HCT116 (cell line): ENCODE data around the gene EMILIN1. TPM values are rescaled to one million over a fixed set of nuclear protein-coding genes. Genes with fewer than 3 reads are reported as not detected.

Experiments
- ATAC-seq: fragments of 200-7000 bp; cut with Tn5 transposase; 2 replicates; pipeline ENCODE4 v1.9.1; 2020; ENCODE audit warnings: mild to moderate bottlenecking, moderate library complexity
- BruUV-seq: library from RNA; stranded (reverse); fragments of 400-500 nt; replicated peaks from 2 replicates; lab custom pipeline; 2021; lab: Mats Ljungman, UMichigan
- CTCF ChIA-PET: fragments of 300-600 bp; sonication (Branson Sonifier 250); formaldehyde crosslinking; loops from one replicate; lab custom pipeline; 2021; ENCODE audit warnings: antibody characterized with exemption; lab: Charles Lee
- POLR2A ChIA-PET: fragments of 300-600, 350-600 bp; sonication (Branson Sonifier 250); formaldehyde crosslinking; loops from one replicate; lab custom pipeline; 2021; ENCODE audit warnings: antibody characterized with exemption; lab: Charles Lee
- RAD21 ChIA-PET, 2 experiments: fragments of 300-600 bp; sonication (Branson Sonifier 250); formaldehyde crosslinking; loops; one replicate each; lab custom pipeline; 2023; ENCODE audit warnings: low total read pairs in 2 of 2; ENCODE audit not compliant: uncharacterized antibody in 2 of 2, unreplicated experiment in 2 of 2, low non-redundant PET in 1 of 2; lab: Charles Lee
- DNase-seq: peaks from one replicate; pipeline ENCODE4 v3.0.0-alpha.2; 2010; ENCODE audit warnings: low read depth, low spot score
- H2AFZ ChIP-seq: fragments of 200-600 bp; shearing (Covaris generic), sonication (generic); 2 replicates; pipeline ENCODE4 v1.6.1; 2017; ENCODE audit warnings: low read depth, mixed run types, mixed read lengths, antibody characterized with exemption, low read length; ENCODE audit not compliant: poor library complexity, severe bottlenecking
- H3K27ac ChIP-seq: 2 replicates; pipeline ENCODE4 v1.5.1; 2012; ENCODE audit warnings: low read depth, low read length
- H3K27me3 ChIP-seq: fragments of 200-600 bp; sonication (generic); 2 replicates; pipeline ENCODE4 v1.6.1; 2016; ENCODE audit warnings: mixed run types, low read length, mixed read lengths; ENCODE audit not compliant: insufficient read depth
- H3K36me3 ChIP-seq, 2 experiments: fragments of 200-500 bp in 1 of 2; fragments of 200-600 bp in 1 of 2; sonication (Bioruptor generic) in 1 of 2; sonication (generic) in 1 of 2; 2 replicates each; pipeline versions ENCODE4 v1.5.1 to v1.6.1; 2014 to 2016; ENCODE audit warnings: low read length in 2 of 2, inconsistent platforms in 1 of 2, mixed read lengths in 1 of 2, mixed run types in 1 of 2; ENCODE audit not compliant: insufficient read depth in 2 of 2, control insufficient read depth in 1 of 2
- H3K4me1 ChIP-seq, 2 experiments: fragments of 200-600 bp in 1 of 2; sonication (generic) in 1 of 2; 2 replicates each; pipeline versions ENCODE4 v1.5.1 to v1.6.1; 2012 to 2017; ENCODE audit warnings: low read length in 2 of 2, inconsistent platforms in 1 of 2, mild to moderate bottlenecking in 1 of 2, mixed read lengths in 1 of 2, mixed run types in 1 of 2, moderate library complexity in 1 of 2; ENCODE audit not compliant: insufficient read depth in 2 of 2, control insufficient read depth in 1 of 2
- H3K4me2 ChIP-seq: fragments of 200-600 bp; sonication (generic); 2 replicates; pipeline ENCODE4 v1.6.1; 2017; ENCODE audit warnings: mixed run types, low read length, mixed read lengths
- H3K4me3 ChIP-seq, 2 experiments: fragments of 200-600 bp in 1 of 2; sonication (generic) in 1 of 2; replicated peaks in 1 of 2; 2 replicates each; pipeline ENCODE4 v1.5.1; 2011 to 2016; ENCODE audit warnings: low read length in 2 of 2, control low read depth in 1 of 2, low read depth in 1 of 2, mild to moderate bottlenecking in 1 of 2, mixed read lengths in 1 of 2, mixed run types in 1 of 2
- H3K79me2 ChIP-seq: fragments of 200-600 bp; sonication (generic); 2 replicates; pipeline ENCODE4 v1.6.1; 2017; ENCODE audit warnings: mild to moderate bottlenecking, mixed run types, low read length, moderate library complexity, mixed read lengths; ENCODE audit not compliant: insufficient read depth
- H3K9ac ChIP-seq: fragments of 200-600 bp; sonication (generic); 2 replicates; pipeline ENCODE4 v1.6.1; 2016; ENCODE audit warnings: low read length, mixed read lengths
- H3K9me2 ChIP-seq: fragments of 200-600 bp; sonication (generic), shearing (Covaris generic); 2 replicates; pipeline ENCODE4 v1.6.1; 2017; ENCODE audit warnings: mixed run types, mild to moderate bottlenecking, moderate library complexity; ENCODE audit not compliant: insufficient read depth
- H3K9me3 ChIP-seq, 2 experiments: fragments of 200-500 bp in 1 of 2; fragments of 200-600 bp in 1 of 2; sonication (Bioruptor generic) in 1 of 2; sonication (generic) in 1 of 2; 2 replicates each; pipeline ENCODE4 v1.6.1; 2014 to 2017; ENCODE audit warnings: low read length in 2 of 2, mixed read lengths in 2 of 2, inconsistent platforms in 1 of 2, low read depth in 1 of 2, mild to moderate bottlenecking in 1 of 2, mixed run types in 1 of 2, moderate library complexity in 1 of 2; ENCODE audit not compliant: control insufficient read depth in 1 of 2, insufficient read depth in 1 of 2
- H4K20me1 ChIP-seq: fragments of 200-600 bp; sonication (generic), shearing (Covaris generic); 2 replicates; pipeline ENCODE4 v1.6.1; 2017; ENCODE audit warnings: mixed run types, mild to moderate bottlenecking, moderate library complexity; ENCODE audit not compliant: insufficient read depth
- CEBPB ChIP-seq: IDR thresholded peaks from 2 replicates; pipeline ENCODE4 v1.6.1; 2012; ENCODE audit warnings: low read depth
- EGR1 ChIP-seq: IDR thresholded peaks from 2 replicates; pipeline ENCODE4 v1.6.1; 2012; ENCODE audit warnings: low read depth
- ELF1 ChIP-seq: IDR thresholded peaks from 2 replicates; pipeline ENCODE4 v1.6.1; 2012; ENCODE audit warnings: low read depth, borderline replicate concordance
- EZH2 ChIP-seq: fragments of 200-600 bp; sonication (generic); IDR thresholded peaks from 2 replicates; pipeline ENCODE4 v1.6.1; 2017; ENCODE audit warnings: antibody characterized with exemption, mixed run types
- EZH2phosphoT487 ChIP-seq: fragments of 200-600 bp; IDR thresholded peaks from 2 replicates; pipeline ENCODE4 v1.6.1; 2018; ENCODE audit warnings: antibody characterized with exemption, borderline replicate concordance
- SRF ChIP-seq: IDR thresholded peaks from 2 replicates; pipeline ENCODE4 v1.6.1; 2012; ENCODE audit warnings: low read depth
- TCF7L2 ChIP-seq: IDR thresholded peaks from 2 replicates; pipeline ENCODE4 v1.7.0; 2011; ENCODE audit warnings: borderline replicate concordance, inconsistent platforms; ENCODE audit not compliant: insufficient read depth, insufficient read length; ENCODE audit errors: extremely low read depth
- YY1 ChIP-seq: IDR thresholded peaks from 2 replicates; pipeline ENCODE4 v1.6.1; 2011; ENCODE audit warnings: low read length, low read depth, moderate library complexity, mild to moderate bottlenecking; ENCODE audit not compliant: insufficient replicate concordance; ENCODE audit errors: extremely low read depth
- intact Hi-C: fragments of 100-400 bp; cut with micrococcal nuclease; formaldehyde crosslinking; loops from 2 replicates; pipeline ENCODE4 v1.10.0; 2022
- total RNA-seq: library from RNA; stranded (reverse); gene quantifications from one replicate; pipeline ENCODE4 v1.2.1, GENCODE V29; 2021; ENCODE audit not compliant: unreplicated experiment
- TF ChIP-seq, protein P1 (sequence below), 3 experiments: fragments of 200-600 bp in 1 of 3; sonication (generic) in 1 of 3; IDR thresholded peaks in 2 of 3; conservative IDR thresholded peaks in 1 of 3; 2 replicates each; pipeline ENCODE4 v1.5.1; 2012 to 2017; ENCODE audit warnings: low read depth in 2 of 3, low read length in 2 of 3, antibody characterized with exemption in 1 of 3, borderline replicate concordance in 1 of 3, control low read depth in 1 of 3, mild to moderate bottlenecking in 1 of 3, mixed read lengths in 1 of 3, mixed run types in 1 of 3, moderate library complexity in 1 of 3; ENCODE audit not compliant: insufficient read depth in 1 of 3
- TF ChIP-seq, protein P2 (sequence below): IDR thresholded peaks from 2 replicates; pipeline ENCODE4 v1.6.1; 2012; ENCODE audit warnings: low read depth

Gene EMILIN1
- total RNA-seq, 1 experiment from 2014 or later: 0.59 TPM

DNA sequence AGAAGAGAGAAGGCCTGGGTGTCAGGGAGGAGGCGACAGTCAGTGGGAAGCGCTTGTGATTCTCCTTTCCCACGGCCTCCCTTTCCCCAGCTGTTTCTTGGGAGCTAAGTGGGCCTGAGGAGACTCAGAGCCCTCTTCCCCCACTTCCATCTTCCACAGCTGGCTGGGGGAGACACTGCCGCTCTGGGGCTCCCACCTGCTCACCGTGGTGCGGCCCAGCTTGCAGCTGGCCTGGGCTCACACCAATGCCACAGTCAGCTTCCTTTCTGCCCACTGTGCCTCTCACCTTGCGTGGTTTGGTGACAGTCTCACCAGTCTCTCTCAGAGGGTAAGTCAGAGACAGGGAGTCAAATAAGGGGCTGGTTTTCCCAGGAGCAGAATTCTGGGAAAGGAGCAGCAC lies 38.5 kb upstream of the EMILIN1 start:
- BruUV-seq: no TSS peak
- POLR2A ChIA-PET: no interaction called here
- no peak overlapping the region for H3K9ac ChIP-seq

More for the DNA sequence above, 38.5 kb upstream of the EMILIN1 start:
- Histone ChIP-seq H3K27ac (no peak overlapping the region), H3K4me2 (no peak overlapping the region), H3K27me3 (no peaks in the 10 kb centered on the region), H2AFZ (no peak overlapping the region)
- TF ChIP-seq EZH2: no peak
- TF ChIP-seq ELF1: no peak
- TF ChIP-seq, protein P1, sequence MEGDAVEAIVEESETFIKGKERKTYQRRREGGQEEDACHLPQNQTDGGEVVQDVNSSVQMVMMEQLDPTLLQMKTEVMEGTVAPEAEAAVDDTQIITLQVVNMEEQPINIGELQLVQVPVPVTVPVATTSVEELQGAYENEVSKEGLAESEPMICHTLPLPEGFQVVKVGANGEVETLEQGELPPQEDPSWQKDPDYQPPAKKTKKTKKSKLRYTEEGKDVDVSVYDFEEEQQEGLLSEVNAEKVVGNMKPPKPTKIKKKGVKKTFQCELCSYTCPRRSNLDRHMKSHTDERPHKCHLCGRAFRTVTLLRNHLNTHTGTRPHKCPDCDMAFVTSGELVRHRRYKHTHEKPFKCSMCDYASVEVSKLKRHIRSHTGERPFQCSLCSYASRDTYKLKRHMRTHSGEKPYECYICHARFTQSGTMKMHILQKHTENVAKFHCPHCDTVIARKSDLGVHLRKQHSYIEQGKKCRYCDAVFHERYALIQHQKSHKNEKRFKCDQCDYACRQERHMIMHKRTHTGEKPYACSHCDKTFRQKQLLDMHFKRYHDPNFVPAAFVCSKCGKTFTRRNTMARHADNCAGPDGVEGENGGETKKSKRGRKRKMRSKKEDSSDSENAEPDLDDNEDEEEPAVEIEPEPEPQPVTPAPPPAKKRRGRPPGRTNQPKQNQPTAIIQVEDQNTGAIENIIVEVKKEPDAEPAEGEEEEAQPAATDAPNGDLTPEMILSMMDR (IDR thresholded peaks at IDR 0.05 in 2 of 3, conservative IDR thresholded peaks at IDR 0.05 in 1 of 3; ENCODE audit: borderline replicate concordance in 1 of 3, insufficient read depth in 1 of 3, low read depth in 2 of 3, low read length in 2 of 3): no peak
- TF ChIP-seq TCF7L2: no peak
- TF ChIP-seq EZH2phosphoT487: no peak
- TF ChIP-seq, protein P2, sequence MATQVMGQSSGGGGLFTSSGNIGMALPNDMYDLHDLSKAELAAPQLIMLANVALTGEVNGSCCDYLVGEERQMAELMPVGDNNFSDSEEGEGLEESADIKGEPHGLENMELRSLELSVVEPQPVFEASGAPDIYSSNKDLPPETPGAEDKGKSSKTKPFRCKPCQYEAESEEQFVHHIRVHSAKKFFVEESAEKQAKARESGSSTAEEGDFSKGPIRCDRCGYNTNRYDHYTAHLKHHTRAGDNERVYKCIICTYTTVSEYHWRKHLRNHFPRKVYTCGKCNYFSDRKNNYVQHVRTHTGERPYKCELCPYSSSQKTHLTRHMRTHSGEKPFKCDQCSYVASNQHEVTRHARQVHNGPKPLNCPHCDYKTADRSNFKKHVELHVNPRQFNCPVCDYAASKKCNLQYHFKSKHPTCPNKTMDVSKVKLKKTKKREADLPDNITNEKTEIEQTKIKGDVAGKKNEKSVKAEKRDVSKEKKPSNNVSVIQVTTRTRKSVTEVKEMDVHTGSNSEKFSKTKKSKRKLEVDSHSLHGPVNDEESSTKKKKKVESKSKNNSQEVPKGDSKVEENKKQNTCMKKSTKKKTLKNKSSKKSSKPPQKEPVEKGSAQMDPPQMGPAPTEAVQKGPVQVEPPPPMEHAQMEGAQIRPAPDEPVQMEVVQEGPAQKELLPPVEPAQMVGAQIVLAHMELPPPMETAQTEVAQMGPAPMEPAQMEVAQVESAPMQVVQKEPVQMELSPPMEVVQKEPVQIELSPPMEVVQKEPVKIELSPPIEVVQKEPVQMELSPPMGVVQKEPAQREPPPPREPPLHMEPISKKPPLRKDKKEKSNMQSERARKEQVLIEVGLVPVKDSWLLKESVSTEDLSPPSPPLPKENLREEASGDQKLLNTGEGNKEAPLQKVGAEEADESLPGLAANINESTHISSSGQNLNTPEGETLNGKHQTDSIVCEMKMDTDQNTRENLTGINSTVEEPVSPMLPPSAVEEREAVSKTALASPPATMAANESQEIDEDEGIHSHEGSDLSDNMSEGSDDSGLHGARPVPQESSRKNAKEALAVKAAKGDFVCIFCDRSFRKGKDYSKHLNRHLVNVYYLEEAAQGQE: no peak
- no peak for TF ChIP-seq CEBPB
- no peak for TF ChIP-seq EGR1
- TF ChIP-seq YY1: no peak
- TF ChIP-seq SRF: no peak
- TF ChIP-seq, all 23 proteins: peak for 0
- peaks cover 10% of the 10 kb centered on the region; the same call in 1 of the 2 replicates for H3K79me2 ChIP-seq
- H3K36me3 ChIP-seq: peaks cover 39 to 51% of the 10 kb centered on the region in 2 experiments; a peak in 3 of 4 replicates
- CTCF ChIA-PET: interaction anchor here (1.2 kb wide), 1 partner anchor 78 kb away, joined by 3 read pairs; no protein-coding TSS in a partner anchor
- no peaks in the 10 kb centered on the region for H3K9me3 ChIP-seq
- no peak for ATAC-seq
- H3K4me1 ChIP-seq: no peaks in the 10 kb centered on the region
- RAD21 ChIA-PET: no interaction called here
- no peak for DNase-seq
- H4K20me1 ChIP-seq: peaks cover 5% of the 10 kb centered on the region; the same call in 1 of the 2 replicates
- H3K9me2 ChIP-seq: no peaks in the 10 kb centered on the region
- intact Hi-C loops: no loop called here
- no peak overlapping the region for H3K4me3 ChIP-seq
